Activated naive CD4-positive, alpha-beta T cell treated with Interleukin-2 at 50 U/mL for 16 hours (primary cell): ENCODE data around the gene NUBP2.

Experiments
- DNase-seq: peaks from one replicate; pipeline ENCODE4 v3.0.0-alpha.2; 2020

Gene NUBP2

GRCh38 chr16:1812732-1813163 lies 30.0 kb downstream of the NUBP2 start:
- DNase-seq, result peak; percentile 43

GRCh38 chr16:1815461-1815860 lies 32.7 kb downstream of the NUBP2 start:
- no peak for DNase-seq

- DNase-seq, result no peak
Measured at GRCh38 chr16:1816396-1817275, 33.9 kb downstream of the NUBP2 start.

GRCh38 chr16:1817276-1817589 lies 34.5 kb downstream of the NUBP2 start:
- no peak for DNase-seq

GRCh38 chr16:1817716-1818115 lies 35.0 kb downstream of the NUBP2 start:
- no peak for DNase-seq

- no peak for DNase-seq
Measured at GRCh38 chr16:1818204-1818872, 35.6 kb downstream of the NUBP2 start.

GRCh38 chr16:1818873-1819525 lies 36.2 kb downstream of the NUBP2 start:
- no peak for DNase-seq

- DNase-seq, result no peak
Measured at GRCh38 chr16:1819611-1820010, 36.9 kb downstream of the NUBP2 start.

- no peak for DNase-seq
Measured at GRCh38 chr16:1820096-1820945, 37.6 kb downstream of the NUBP2 start.

- no peak for DNase-seq
Measured at GRCh38 chr16:1820946-1821290, 38.2 kb downstream of the NUBP2 start.

- no peak for DNase-seq
Measured at GRCh38 chr16:1821861-1822611, 39.3 kb downstream of the NUBP2 start.

GRCh38 chr16:1822801-1823200 lies 40.0 kb downstream of the NUBP2 start:
- no peak for DNase-seq

- DNase-seq, result no peak
Measured at GRCh38 chr16:1823821-1824220, 41.1 kb downstream of the NUBP2 start.

- DNase-seq, result no peak
Measured at GRCh38 chr16:1825381-1825863, 42.7 kb downstream of the NUBP2 start.

GRCh38 chr16:1825864-1826690 lies 43.3 kb downstream of the NUBP2 start:
- peak; percentile 75 for DNase-seq

GRCh38 chr16:1826691-1827573 lies 44.2 kb downstream of the NUBP2 start, which contains the start of the genes FAHD1 and HAGH:
Gene FAHD1, plus strand, starts transcription at chr16:1827206. Its CDS starts 33 bp downstream, at chr16:1827239.
Gene HAGH, minus strand, starts transcription at chr16:1826825. Its CDS starts 38 bp downstream, at chr16:1826787.
- peak; percentile 92 for DNase-seq

- DNase-seq, result no peak
Measured at GRCh38 chr16:1828645-1829410, 46.1 kb downstream of the NUBP2 start.

GRCh38 chr16:1830213-1830612 lies 47.5 kb downstream of the NUBP2 start:
- DNase-seq, result no peak
